Measurements from ENCODE around the gene LRMDA.

The LRMDA gene

DNA sequence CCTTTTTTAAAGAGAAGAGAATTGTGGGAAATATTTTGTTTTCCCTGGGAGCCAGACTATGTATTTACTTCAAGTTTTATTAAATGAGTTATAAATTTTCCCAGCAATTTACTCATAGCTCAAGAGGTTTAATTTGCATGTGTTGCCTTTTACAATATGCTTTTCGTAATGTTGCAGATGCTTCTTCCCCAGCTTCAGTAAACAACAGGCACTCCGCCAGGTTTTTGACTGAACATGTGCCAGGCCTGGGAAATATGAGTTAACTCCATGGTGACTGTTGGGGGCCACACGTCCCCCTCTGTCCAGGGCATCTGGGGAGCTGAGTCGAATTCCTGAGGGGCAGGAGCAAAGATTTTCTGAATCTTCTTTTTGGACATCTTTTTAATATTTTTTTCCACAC is 545.7 kb downstream of the LRMDA start:
- Histone ChIP-seq H3K56ac (ENCODE audit: low read length) (no peak overlapping the region), H3K23ac (ENCODE audit: low read length) (no peak overlapping the region), H3K4me3 (ENCODE audit: low read length) (no peak overlapping the region), H2BK120ac (ENCODE audit: low read depth, low read length) (no peak overlapping the region), H3K4ac (ENCODE audit: low read depth, low read length) (no peak overlapping the region), H3K27me3 (ENCODE audit: insufficient read depth, low read length, poor library complexity) (no peaks in the 10 kb centered on the region), H3K27ac (ENCODE audit: low read depth, low read length) (no peak overlapping the region), H3K9ac (ENCODE audit: low read length) (no peak overlapping the region), H4K5ac (ENCODE audit: low read length) (no peak overlapping the region), H3K79me2 (ENCODE audit: control insufficient read depth, insufficient read depth, low read length) (no peaks in the 10 kb centered on the region), H3K4me2 (ENCODE audit: low read length) (no peak overlapping the region), H3K79me1 (ENCODE audit: low read length) (no peaks in the 10 kb centered on the region), H3K4me1 (ENCODE audit: control insufficient read depth, low read depth, low read length) (no peaks in the 10 kb centered on the region), H2AK5ac (ENCODE audit: low read length) (no peak overlapping the region), H2BK5ac (ENCODE audit: low read length) (no peak overlapping the region), H2BK15ac (replicated peaks; ENCODE audit: low read depth) (no peak overlapping the region), H3K36me3 (ENCODE audit: control insufficient read depth, insufficient read depth, low read length) (no peaks in the 10 kb centered on the region), H4K8ac (ENCODE audit: low read depth, low read length) (no peak overlapping the region), H3K18ac (ENCODE audit: low read length) (no peak overlapping the region)
- no peak for DNase-seq
- no CpG with 5 or more reads among the region's 4 CpGs for WGBS (ENCODE audit: extremely low coverage, insufficient coverage, low lambda C conversion rate)

DNA sequence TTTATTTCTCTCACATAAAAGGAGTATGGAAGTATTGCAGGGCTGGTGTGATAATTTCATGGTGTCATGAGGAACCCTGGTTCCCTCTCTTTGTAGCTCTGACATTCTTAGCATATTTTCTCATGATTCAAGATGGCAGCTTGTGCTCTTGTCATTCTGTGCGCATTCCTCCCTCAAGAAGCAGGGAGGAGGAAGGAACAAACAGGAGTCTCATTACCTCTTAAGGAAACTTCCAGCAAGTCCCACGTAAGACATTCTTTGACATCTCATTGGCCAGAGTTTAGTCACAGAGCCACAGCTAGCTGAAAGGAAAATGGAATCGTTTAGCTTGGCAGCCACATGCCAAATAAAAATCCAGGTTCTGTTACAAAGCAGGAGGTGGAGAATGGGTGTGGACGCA is 546.8 kb downstream of the LRMDA start:
- H3K36me3 ChIP-seq (ENCODE audit: control insufficient read depth, insufficient read depth, low read length), result no peaks in the 10 kb centered on the region
- no peaks in the 10 kb centered on the region for H3K79me2 ChIP-seq (ENCODE audit: control insufficient read depth, insufficient read depth, low read length)
- DNase-seq, result peak; percentile 70
- H3K4ac ChIP-seq (ENCODE audit: low read depth, low read length), result no peak overlapping the region
- H3K79me1 ChIP-seq (ENCODE audit: low read length), result no peaks in the 10 kb centered on the region
- no peak overlapping the region for H2BK120ac ChIP-seq (ENCODE audit: low read depth, low read length)
- H4K8ac ChIP-seq (ENCODE audit: low read depth, low read length), result no peak overlapping the region
- H3K23ac ChIP-seq (ENCODE audit: low read length), result no peak overlapping the region
- no peak overlapping the region for H3K18ac ChIP-seq (ENCODE audit: low read length)
- H3K4me2 ChIP-seq (ENCODE audit: low read length), result no peak overlapping the region
- H3K56ac ChIP-seq (ENCODE audit: low read length), result no peak overlapping the region
- no peaks in the 10 kb centered on the region for H3K4me1 ChIP-seq (ENCODE audit: control insufficient read depth, low read depth, low read length)
- no peak overlapping the region for H2BK5ac ChIP-seq (ENCODE audit: low read length)
- no peaks in the 10 kb centered on the region for H3K27me3 ChIP-seq (ENCODE audit: insufficient read depth, low read length, poor library complexity)
- H3K9ac ChIP-seq (ENCODE audit: low read length), result no peak overlapping the region
- no peak overlapping the region for H2BK15ac ChIP-seq (replicated peaks; ENCODE audit: low read depth)
- no peak overlapping the region for H3K27ac ChIP-seq (ENCODE audit: low read depth, low read length)
- H3K4me3 ChIP-seq (ENCODE audit: low read length), result no peak overlapping the region
- no peak overlapping the region for H2AK5ac ChIP-seq (ENCODE audit: low read length)
- no peak overlapping the region for H4K5ac ChIP-seq (ENCODE audit: low read length)
- no CpG with 5 or more reads among the region's 4 CpGs for WGBS (ENCODE audit: extremely low coverage, insufficient coverage, low lambda C conversion rate)

DNA sequence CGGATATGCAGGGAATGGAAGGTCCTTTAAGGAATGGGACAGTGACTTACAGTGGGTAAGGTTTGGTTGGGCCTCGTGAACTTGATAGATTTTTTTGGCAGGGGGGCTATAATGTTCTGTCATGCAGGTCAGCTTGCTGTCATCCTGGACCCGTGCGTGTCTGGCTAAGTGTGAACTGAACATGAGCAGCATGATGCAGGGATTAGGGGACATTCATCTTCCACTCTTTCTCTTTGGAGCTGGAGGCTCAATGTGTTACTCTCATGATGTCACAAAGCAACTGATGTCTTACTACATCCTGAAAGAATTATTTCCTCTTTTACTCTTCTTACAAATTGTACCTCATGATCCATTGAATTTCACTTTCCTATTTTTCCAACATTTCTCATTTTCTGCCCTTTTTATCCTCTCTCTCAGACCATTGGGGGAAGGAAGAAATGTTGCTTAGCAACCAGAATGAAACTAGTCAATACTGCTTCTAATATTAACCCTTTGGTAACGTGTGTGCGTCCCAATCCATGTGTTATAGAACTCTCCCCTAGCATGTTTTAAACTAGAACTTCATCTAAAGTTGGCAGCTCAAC is 549.1 kb downstream of the LRMDA start:
- Histone ChIP-seq H3K4me2 (ENCODE audit: low read length) (no peak overlapping the region), H3K4ac (ENCODE audit: low read depth, low read length) (no peak overlapping the region), H4K8ac (ENCODE audit: low read depth, low read length) (no peak overlapping the region), H2BK5ac (ENCODE audit: low read length) (no peak overlapping the region), H3K23ac (ENCODE audit: low read length) (no peak overlapping the region), H3K9ac (ENCODE audit: low read length) (no peak overlapping the region), H3K36me3 (ENCODE audit: control insufficient read depth, insufficient read depth, low read length) (no peaks in the 10 kb centered on the region), H2BK15ac (replicated peaks; ENCODE audit: low read depth) (no peak overlapping the region), H2BK120ac (ENCODE audit: low read depth, low read length) (no peak overlapping the region), H3K18ac (ENCODE audit: low read length) (no peak overlapping the region), H4K5ac (ENCODE audit: low read length) (no peak overlapping the region), H3K79me2 (ENCODE audit: control insufficient read depth, insufficient read depth, low read length) (no peaks in the 10 kb centered on the region), H3K56ac (ENCODE audit: low read length) (no peak overlapping the region), H3K4me3 (ENCODE audit: low read length) (no peak overlapping the region), H3K4me1 (ENCODE audit: control insufficient read depth, low read depth, low read length) (no peaks in the 10 kb centered on the region), H3K27ac (ENCODE audit: low read depth, low read length) (no peak overlapping the region), H3K79me1 (ENCODE audit: low read length) (no peaks in the 10 kb centered on the region), H3K27me3 (ENCODE audit: insufficient read depth, low read length, poor library complexity) (no peaks in the 10 kb centered on the region), H2AK5ac (ENCODE audit: low read length) (no peak overlapping the region)
- no CpG with 5 or more reads among the region's 6 CpGs for WGBS (ENCODE audit: extremely low coverage, insufficient coverage, low lambda C conversion rate)
- no peak for DNase-seq

DNA sequence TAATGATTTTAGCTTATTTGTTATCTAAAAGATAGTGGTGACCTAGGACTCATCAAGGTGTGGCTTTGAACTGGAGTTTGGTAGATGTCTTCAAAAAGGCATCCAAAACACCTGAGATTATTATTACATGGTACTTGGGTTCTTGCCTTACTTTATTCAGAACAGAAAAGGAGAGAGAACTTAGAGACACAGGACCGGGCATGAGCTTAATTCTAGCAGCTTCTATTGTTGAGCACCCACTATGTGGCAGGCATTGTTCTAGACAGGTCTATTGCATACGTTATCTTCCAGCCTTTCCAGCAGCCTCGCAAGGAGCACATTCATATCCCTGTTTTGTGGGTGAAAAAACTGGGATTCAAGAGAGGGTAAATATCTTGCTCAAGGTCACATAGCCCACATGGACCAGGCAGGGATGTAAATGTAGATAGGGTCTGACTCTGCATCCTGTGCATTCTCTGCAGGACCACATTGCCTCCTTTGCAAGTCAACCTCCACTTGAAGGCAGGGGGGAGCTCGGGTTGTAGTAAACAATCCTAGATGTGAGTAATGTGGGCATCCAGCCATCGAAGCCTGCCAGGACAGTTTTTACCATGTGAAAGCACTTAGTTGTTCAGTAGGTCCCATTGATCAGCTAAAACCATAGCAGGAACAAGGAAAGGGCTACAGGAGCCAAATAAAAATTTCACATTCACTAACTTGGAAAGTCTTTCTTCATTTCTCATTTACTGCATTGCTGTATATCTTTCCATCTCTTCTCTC is 551.4 kb downstream of the LRMDA start:
- H3K56ac ChIP-seq (ENCODE audit: low read length), result no peak overlapping the region
- H3K79me1 ChIP-seq (ENCODE audit: low read length), result no peaks in the 10 kb centered on the region
- no peak overlapping the region for H3K4me3 ChIP-seq (ENCODE audit: low read length)
- no peak overlapping the region for H2AK5ac ChIP-seq (ENCODE audit: low read length)
- no peak overlapping the region for H3K18ac ChIP-seq (ENCODE audit: low read length)
- H4K8ac ChIP-seq (ENCODE audit: low read depth, low read length), result no peak overlapping the region
- H2BK5ac ChIP-seq (ENCODE audit: low read length), result no peak overlapping the region
- no peaks in the 10 kb centered on the region for H3K36me3 ChIP-seq (ENCODE audit: control insufficient read depth, insufficient read depth, low read length)
- no peak overlapping the region for H3K9ac ChIP-seq (ENCODE audit: low read length)
- DNase-seq, result no peak
- no peak overlapping the region for H2BK120ac ChIP-seq (ENCODE audit: low read depth, low read length)
- H3K27me3 ChIP-seq (ENCODE audit: insufficient read depth, low read length, poor library complexity), result no peaks in the 10 kb centered on the region
- no peak overlapping the region for H3K4ac ChIP-seq (ENCODE audit: low read depth, low read length)
- H4K5ac ChIP-seq (ENCODE audit: low read length), result no peak overlapping the region
- H3K23ac ChIP-seq (ENCODE audit: low read length), result no peak overlapping the region
- no peak overlapping the region for H2BK15ac ChIP-seq (replicated peaks; ENCODE audit: low read depth)
- H3K4me2 ChIP-seq (ENCODE audit: low read length), result no peak overlapping the region
- WGBS (ENCODE audit: extremely low coverage, insufficient coverage, low lambda C conversion rate), result no CpG with 5 or more reads among the region's 5 CpGs
- no peak overlapping the region for H3K27ac ChIP-seq (ENCODE audit: low read depth, low read length)
- H3K4me1 ChIP-seq (ENCODE audit: control insufficient read depth, low read depth, low read length), result no peaks in the 10 kb centered on the region
- no peaks in the 10 kb centered on the region for H3K79me2 ChIP-seq (ENCODE audit: control insufficient read depth, insufficient read depth, low read length)

DNA sequence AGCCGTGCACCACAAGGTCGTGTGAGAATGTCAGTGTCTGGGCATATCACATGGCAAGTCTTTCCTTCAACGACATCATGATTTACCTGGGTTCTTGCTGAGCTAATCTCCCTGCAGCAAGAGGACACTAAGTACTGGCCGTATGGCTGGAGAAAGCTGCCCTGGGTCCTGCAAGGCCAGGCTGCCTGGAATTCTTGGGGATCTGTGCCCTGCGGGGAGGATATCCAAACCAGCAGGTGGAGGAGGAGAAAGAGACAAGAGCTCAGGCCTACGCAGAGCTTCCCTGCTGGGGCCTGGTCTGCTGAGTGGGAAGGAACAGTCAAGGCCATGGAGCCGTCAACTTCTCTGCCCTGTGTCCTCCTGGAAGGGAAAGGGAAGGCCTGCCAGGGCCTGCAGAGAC is 552.6 kb downstream of the LRMDA start:
- Histone ChIP-seq H3K79me2 (ENCODE audit: control insufficient read depth, insufficient read depth, low read length) (no peaks in the 10 kb centered on the region), H3K4me2 (ENCODE audit: low read length) (no peak overlapping the region), H3K4me1 (ENCODE audit: control insufficient read depth, low read depth, low read length) (no peaks in the 10 kb centered on the region), H3K36me3 (ENCODE audit: control insufficient read depth, insufficient read depth, low read length) (no peaks in the 10 kb centered on the region), H4K5ac (ENCODE audit: low read length) (no peak overlapping the region), H2BK15ac (replicated peaks; ENCODE audit: low read depth) (no peak overlapping the region), H3K23ac (ENCODE audit: low read length) (no peak overlapping the region), H3K79me1 (ENCODE audit: low read length) (no peaks in the 10 kb centered on the region), H4K8ac (ENCODE audit: low read depth, low read length) (no peak overlapping the region), H3K4me3 (ENCODE audit: low read length) (no peak overlapping the region), H2BK5ac (ENCODE audit: low read length) (no peak overlapping the region), H3K9ac (ENCODE audit: low read length) (no peak overlapping the region), H3K4ac (ENCODE audit: low read depth, low read length) (no peak overlapping the region), H3K27me3 (ENCODE audit: insufficient read depth, low read length, poor library complexity) (no peaks in the 10 kb centered on the region), H2BK120ac (ENCODE audit: low read depth, low read length) (no peak overlapping the region), H3K18ac (ENCODE audit: low read length) (no peak overlapping the region), H3K27ac (ENCODE audit: low read depth, low read length) (no peak overlapping the region), H2AK5ac (ENCODE audit: low read length) (no peak overlapping the region), H3K56ac (ENCODE audit: low read length) (no peak overlapping the region)
- WGBS (ENCODE audit: extremely low coverage, insufficient coverage, low lambda C conversion rate), result no CpG with 5 or more reads among the region's 7 CpGs
- DNase-seq, result no peak

DNA sequence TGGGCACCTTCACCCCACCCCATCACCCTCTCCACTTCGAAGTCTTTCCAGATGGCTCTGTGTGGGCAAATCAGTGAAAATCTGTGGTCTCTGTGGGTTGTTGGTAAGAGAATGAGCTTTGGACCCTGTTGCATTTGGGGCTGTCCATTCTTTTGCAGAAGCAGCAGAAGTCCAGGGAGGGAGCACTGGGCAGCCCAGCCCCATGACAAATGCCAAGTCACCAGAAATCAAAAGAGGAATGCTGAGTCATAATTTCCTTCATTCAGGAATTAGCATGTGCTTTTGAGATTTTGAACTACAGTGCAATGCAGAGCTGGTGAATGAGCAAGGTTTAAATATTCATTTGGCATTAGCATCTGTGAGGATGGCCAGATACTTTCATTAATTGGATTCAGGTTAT is 556.2 kb downstream of the LRMDA start:
- Histone ChIP-seq H3K9ac (ENCODE audit: low read length) (no peak overlapping the region), H2BK15ac (replicated peaks; ENCODE audit: low read depth) (no peak overlapping the region), H2AK5ac (ENCODE audit: low read length) (no peak overlapping the region), H2BK5ac (ENCODE audit: low read length) (no peak overlapping the region), H3K4ac (ENCODE audit: low read depth, low read length) (no peak overlapping the region), H4K8ac (ENCODE audit: low read depth, low read length) (no peak overlapping the region), H3K27ac (ENCODE audit: low read depth, low read length) (no peak overlapping the region), H3K36me3 (ENCODE audit: control insufficient read depth, insufficient read depth, low read length) (no peaks in the 10 kb centered on the region), H3K4me1 (ENCODE audit: control insufficient read depth, low read depth, low read length) (no peaks in the 10 kb centered on the region), H3K23ac (ENCODE audit: low read length) (no peak overlapping the region), H3K4me2 (ENCODE audit: low read length) (no peak overlapping the region), H3K18ac (ENCODE audit: low read length) (no peak overlapping the region), H4K5ac (ENCODE audit: low read length) (no peak overlapping the region), H3K79me2 (ENCODE audit: control insufficient read depth, insufficient read depth, low read length) (no peaks in the 10 kb centered on the region), H2BK120ac (ENCODE audit: low read depth, low read length) (no peak overlapping the region), H3K27me3 (ENCODE audit: insufficient read depth, low read length, poor library complexity) (no peaks in the 10 kb centered on the region), H3K4me3 (ENCODE audit: low read length) (no peak overlapping the region), H3K56ac (ENCODE audit: low read length) (no peak overlapping the region), H3K79me1 (ENCODE audit: low read length) (no peaks in the 10 kb centered on the region)
- peak; percentile 18 for DNase-seq
- no CpG with 5 or more reads among the region's 1 CpG for WGBS (ENCODE audit: extremely low coverage, insufficient coverage, low lambda C conversion rate)
